Gastroesophageal sphincter (tissue), 3 donors: Measurements from ENCODE around the gene CHCHD6.

Experiments
- CTCF ChIP-seq, 4 experiments: fragments of 200-600 bp in 2 of 4; fragments of 450-650 bp in 2 of 4; sonication (generic) in 1 of 4; IDR thresholded peaks; one replicate each; pipeline ENCODE4 v1.5.1; 2017 to 2019; ENCODE audit warnings: antibody characterized with exemption in 4 of 4, mild to moderate bottlenecking in 2 of 4, moderate library complexity in 2 of 4
- POLR2A ChIP-seq, 2 donors: fragments of 450-650 bp; IDR thresholded peaks; one replicate each; pipeline ENCODE4 v1.6.1; 2017; ENCODE audit warnings: antibody characterized with exemption in 2 of 2, mild to moderate bottlenecking in 2 of 2, moderate library complexity in 1 of 2

- TF ChIP-seq CTCF (IDR thresholded peaks at IDR 0.05) (no peak), POLR2A (IDR thresholded peaks at IDR 0.05) (no peak)
These were observed 132.3 kb downstream of the CHCHD6 start for GRCh38 chr3:126836220-126836860.
